GM21526 (cell line): Measurements from ENCODE around the gene WDR93.
A peak's percentile ranks its signal among the peaks of the same experiment; 100 is the strongest.

ENCODE experiments used
- ATAC-seq: cut with Tn5 transposase; IDR thresholded peaks from one replicate; pipeline ENCODE4 v1.9.1; 2021; ENCODE audit warnings: moderate library complexity; ENCODE audit not compliant: unreplicated experiment, low FRiP score

Gene WDR93

GRCh38 chr15:89690276-89691218, at the start of gene WDR93, which contains the start of gene PEX11A:
Gene WDR93, plus strand, starts transcription at chr15:89690811. Its CDS starts 10,936 bp downstream, at chr15:89701747.
Gene PEX11A, minus strand, starts transcription at chr15:89690754. Its CDS starts 122 bp downstream, at chr15:89690632.
- peak; percentile 87 for ATAC-seq

- no peak for ATAC-seq
Observed at GRCh38 chr15:89641053-89641452, 49.6 kb upstream of the WDR93 start.

- no peak for ATAC-seq
Observed at GRCh38 chr15:89642106-89642505, 48.5 kb upstream of the WDR93 start.

- ATAC-seq: no peak
Observed at GRCh38 chr15:89645680-89646079, 44.9 kb upstream of the WDR93 start.

- no peak for ATAC-seq
Observed at GRCh38 chr15:89646416-89647141, 44.0 kb upstream of the WDR93 start.

GRCh38 chr15:89647191-89647851, 43.3 kb upstream of the WDR93 start:
- ATAC-seq: no peak

- no peak for ATAC-seq
Observed at GRCh38 chr15:89648106-89649012, 42.3 kb upstream of the WDR93 start.

- no peak for ATAC-seq
Observed at GRCh38 chr15:89649013-89649625, 41.5 kb upstream of the WDR93 start.

- ATAC-seq: no peak
Observed at GRCh38 chr15:89649716-89650115, 40.9 kb upstream of the WDR93 start.

GRCh38 chr15:89652131-89652530, 38.5 kb upstream of the WDR93 start:
- ATAC-seq: no peak

GRCh38 chr15:89652666-89653065, 37.9 kb upstream of the WDR93 start:
- no peak for ATAC-seq

GRCh38 chr15:89653578-89653977, 37.0 kb upstream of the WDR93 start:
- no peak for ATAC-seq

GRCh38 chr15:89654301-89654761, 36.3 kb upstream of the WDR93 start:
- ATAC-seq: no peak

- ATAC-seq: no peak
Observed at GRCh38 chr15:89654847-89655805, 35.5 kb upstream of the WDR93 start, which contains the start of gene KIF7. Gene KIF7, minus strand, starts transcription at chr15:89655467. Its CDS starts 2,537 bp downstream, at chr15:89652930.

- no peak for ATAC-seq
Observed at GRCh38 chr15:89656116-89656815, 34.3 kb upstream of the WDR93 start.

GRCh38 chr15:89657686-89658200, 32.9 kb upstream of the WDR93 start:
- ATAC-seq: no peak

- no peak for ATAC-seq
Observed at GRCh38 chr15:89659295-89659694, 31.3 kb upstream of the WDR93 start.
